Vagina (tissue), 2 donors: Measurements from ENCODE around the gene SLX4IP.

Experiments used
- CTCF ChIP-seq, 3 experiments: fragments of 450-650 bp in 2 of 3; fragments of 200-600 bp in 1 of 3; sonication (generic) in 1 of 3; IDR thresholded peaks; one replicate each; pipeline ENCODE4 v1.5.1; 2017 to 2019; ENCODE audit warnings: antibody characterized with exemption in 3 of 3, mild to moderate bottlenecking in 2 of 3, moderate library complexity in 2 of 3
- POLR2A ChIP-seq, 2 donors: fragments of 450-650 bp; IDR thresholded peaks; one replicate each; pipeline ENCODE4 v1.6.1; 2017; ENCODE audit warnings: antibody characterized with exemption in 2 of 2, mild to moderate bottlenecking in 2 of 2, moderate library complexity in 2 of 2
- POLR2AphosphoS5 ChIP-seq, 2 donors: sonication (generic); formaldehyde crosslinking; IDR thresholded peaks; one replicate each; pipeline ENCODE4 v1.9.0; 2017; ENCODE audit warnings: antibody characterized with exemption in 2 of 2, mild to moderate bottlenecking in 2 of 2, low read depth in 1 of 2; ENCODE audit not compliant: insufficient read depth in 1 of 2

GRCh38 chr20:10433014-10433622, 2.0 kb upstream of the SLX4IP start:
- TF ChIP-seq POLR2AphosphoS5 (IDR thresholded peaks at IDR 0.05; ENCODE audit: insufficient read depth in 1 of 2, low read depth in 1 of 2) (no peak), POLR2A (IDR thresholded peaks at IDR 0.05) (no peak), CTCF (IDR thresholded peaks at IDR 0.05) (no peak)
